SJCRH30 (cell line): ENCODE results near the gene MEX3C. TPM values are rescaled to one million over a fixed set of nuclear protein-coding genes. Genes with fewer than 3 reads are reported as not detected.

ENCODE experiments used
- DNase-seq, 2 experiments: peaks; one replicate each; pipeline ENCODE4 v3.0.0-alpha.2; 2015 to 2020
- H3K27ac ChIP-seq: fragments of 250-450 bp; sonication (Bioruptor Pico); 2 replicates; pipeline ENCODE4 v1.5.1; 2020; ENCODE audit warnings: mild to moderate bottlenecking, moderate library complexity
- H3K27me3 ChIP-seq: fragments of 250-450 bp; sonication (Bioruptor Pico); 2 replicates; pipeline ENCODE4 v1.5.1; 2020; ENCODE audit warnings: mild to moderate bottlenecking, moderate library complexity
- H3K36me3 ChIP-seq: fragments of 250-450 bp; sonication (Bioruptor Pico); 2 replicates; pipeline ENCODE4 v1.5.1; 2020; ENCODE audit warnings: mild to moderate bottlenecking, moderate library complexity
- H3K4me1 ChIP-seq: fragments of 250-450 bp; sonication (Bioruptor Pico); 2 replicates; pipeline ENCODE4 v1.5.1; 2020; ENCODE audit warnings: mild to moderate bottlenecking, moderate library complexity
- H3K4me3 ChIP-seq: fragments of 250-450 bp; sonication (Bioruptor Pico); 2 replicates; pipeline ENCODE4 v1.5.1; 2020; ENCODE audit warnings: mild to moderate bottlenecking, moderate library complexity
- H3K9me3 ChIP-seq: fragments of 250-450 bp; sonication (Bioruptor Pico); replicated peaks from 2 replicates; pipeline ENCODE4 v1.5.1; 2020; ENCODE audit warnings: mild to moderate bottlenecking, moderate library complexity
- total RNA-seq: library from RNA; depleted of rRNA; stranded (reverse); fragments of >200 nt; shearing (Covaris generic); gene quantifications from 2 replicates; pipeline ENCODE4 v1.2.3, GENCODE V29; 2014

Gene MEX3C
- total RNA-seq, 1 experiment from 2014 or later: 68.4 TPM

DNA sequence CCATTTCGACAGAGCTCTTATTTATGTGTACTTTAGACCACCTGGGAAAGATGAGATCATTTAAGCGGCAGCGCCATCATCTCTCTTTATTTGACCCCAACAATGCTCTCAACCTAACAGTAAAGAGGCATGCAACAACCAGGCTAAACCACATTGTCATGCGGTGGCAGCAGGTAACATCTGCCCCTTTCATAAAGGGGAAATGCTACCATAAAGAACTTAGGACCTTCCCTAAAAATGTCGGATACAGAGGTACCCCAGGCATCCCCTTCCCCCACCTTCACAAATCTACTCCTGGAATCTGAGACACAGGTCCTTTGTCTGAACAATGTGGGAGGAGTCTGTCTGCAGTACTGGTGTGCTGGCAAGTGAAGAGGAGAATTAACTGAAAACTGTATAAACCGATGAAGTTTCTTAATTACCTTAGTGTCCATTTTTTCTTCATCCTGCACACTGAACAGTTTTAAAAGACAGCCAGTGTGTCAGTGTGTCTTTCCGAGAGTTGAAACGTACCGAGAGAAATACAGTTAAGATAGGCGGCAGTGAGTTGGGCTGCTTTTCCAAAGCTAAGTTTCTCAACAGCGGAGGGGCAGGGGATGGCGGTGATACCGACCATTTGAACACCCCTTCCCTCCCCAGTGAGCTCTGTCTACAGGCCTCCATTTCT, 1.9 kb downstream of the MEX3C start:
- Histone ChIP-seq H3K4me1 (peaks cover 9% of the 10 kb centered on the region; the same call in 1 of the 2 replicates), H3K27ac (peak overlapping the region; percentile 89), H3K36me3 (peaks cover 39% of the 10 kb centered on the region), H3K9me3 (no peaks in the 10 kb centered on the region), H3K27me3 (no peaks in the 10 kb centered on the region), H3K4me3 (peak overlapping the region; percentile 96)
- DNase-seq: peak; percentile 59 to 74

DNA sequence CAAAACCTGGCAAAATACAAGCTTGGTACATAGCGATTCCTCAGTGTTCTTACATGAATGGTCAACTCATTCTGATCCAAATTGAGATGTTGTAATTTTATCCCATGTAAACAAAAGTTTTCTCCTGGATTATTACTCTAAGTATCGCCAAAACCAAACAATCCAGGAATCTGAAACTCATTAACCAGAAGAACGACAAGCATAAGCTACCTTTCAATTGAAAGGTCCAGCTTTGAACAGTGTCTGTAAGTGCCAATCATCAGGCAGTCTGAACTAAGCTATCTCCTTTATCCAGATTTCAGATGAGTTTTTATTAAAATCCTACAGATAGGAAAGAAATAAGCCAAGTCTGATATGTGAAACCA, 2.4 kb downstream of the MEX3C start:
- H3K27me3 ChIP-seq: no peaks in the 10 kb centered on the region
- H3K9me3 ChIP-seq: no peaks in the 10 kb centered on the region
- peaks cover 43% of the 10 kb centered on the region for H3K36me3 ChIP-seq
- peak overlapping the region; percentile 96 for H3K4me3 ChIP-seq
- H3K27ac ChIP-seq: peak overlapping the region; percentile 89
- peak in 1 of 2 experiments; percentile 6 for DNase-seq
- peaks cover 9% of the 10 kb centered on the region; the same call in 1 of the 2 replicates for H3K4me1 ChIP-seq

DNA sequence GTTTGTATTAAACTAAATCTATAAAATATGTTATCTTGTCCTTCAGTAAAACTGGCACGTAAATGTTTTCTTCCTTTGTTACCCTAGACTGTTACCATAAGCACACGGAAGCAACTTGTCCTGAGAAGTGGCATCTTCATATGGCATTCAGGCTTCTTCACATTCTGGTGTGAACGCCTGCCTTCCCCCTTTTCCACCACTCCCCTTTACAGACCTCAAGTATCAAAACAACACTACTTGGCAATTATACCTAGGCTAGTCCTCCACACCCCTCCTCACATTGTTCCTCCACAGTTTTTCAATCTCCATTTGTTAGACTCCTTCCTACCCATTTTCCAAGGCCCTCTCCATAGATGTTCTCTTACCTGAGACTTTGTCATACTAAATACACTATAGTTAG, 2.9 kb downstream of the MEX3C start:
- H3K36me3 ChIP-seq: peaks cover 48% of the 10 kb centered on the region
- peaks cover 9% of the 10 kb centered on the region; the same call in 1 of the 2 replicates for H3K4me1 ChIP-seq
- peak overlapping the region; percentile 96 for H3K4me3 ChIP-seq
- peak in 1 of 2 experiments; percentile 18 for DNase-seq
- H3K27ac ChIP-seq: peak overlapping the region; percentile 89; the same call in 1 of the 2 replicates
- no peaks in the 10 kb centered on the region for H3K27me3 ChIP-seq
- no peaks in the 10 kb centered on the region for H3K9me3 ChIP-seq

DNA sequence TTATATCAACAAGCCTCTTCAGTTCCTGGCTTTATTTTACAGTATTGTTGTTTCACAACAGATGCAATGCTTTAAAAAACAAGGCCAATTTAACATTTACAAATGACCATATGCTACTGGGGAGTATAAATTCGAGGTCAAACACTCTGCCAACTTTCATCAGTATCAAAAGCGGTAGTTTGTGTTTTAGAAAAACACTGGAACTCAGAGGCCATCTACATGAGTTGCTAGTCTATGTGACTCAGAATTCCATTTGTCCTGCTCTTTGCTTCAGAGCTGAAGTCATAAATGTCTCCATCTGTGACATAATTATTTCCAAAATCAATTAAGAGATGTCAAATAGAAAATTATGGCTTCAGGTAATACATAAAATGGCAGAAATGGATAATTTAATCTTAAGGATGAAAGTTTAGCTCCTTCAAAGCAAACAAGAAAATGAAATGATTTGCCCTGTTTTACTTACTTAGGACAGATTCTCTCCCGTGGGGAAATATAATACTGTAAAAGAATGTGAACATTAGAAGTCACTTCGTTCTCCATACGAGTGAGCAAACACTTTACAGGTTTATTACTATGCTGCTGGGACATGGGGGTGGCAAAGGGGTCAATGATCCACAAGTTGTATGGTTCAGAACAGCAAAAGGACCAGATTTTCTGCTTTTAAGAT, 3.7 kb downstream of the MEX3C start:
- Histone ChIP-seq H3K4me3 (peak overlapping the region; percentile 96), H3K27ac (no peak overlapping the region; the same call in 1 of the 2 replicates), H3K27me3 (no peaks in the 10 kb centered on the region), H3K4me1 (peaks cover 9% of the 10 kb centered on the region; the same call in 1 of the 2 replicates), H3K36me3 (peaks cover 55% of the 10 kb centered on the region), H3K9me3 (no peaks in the 10 kb centered on the region)
- DNase-seq: no peak

DNA sequence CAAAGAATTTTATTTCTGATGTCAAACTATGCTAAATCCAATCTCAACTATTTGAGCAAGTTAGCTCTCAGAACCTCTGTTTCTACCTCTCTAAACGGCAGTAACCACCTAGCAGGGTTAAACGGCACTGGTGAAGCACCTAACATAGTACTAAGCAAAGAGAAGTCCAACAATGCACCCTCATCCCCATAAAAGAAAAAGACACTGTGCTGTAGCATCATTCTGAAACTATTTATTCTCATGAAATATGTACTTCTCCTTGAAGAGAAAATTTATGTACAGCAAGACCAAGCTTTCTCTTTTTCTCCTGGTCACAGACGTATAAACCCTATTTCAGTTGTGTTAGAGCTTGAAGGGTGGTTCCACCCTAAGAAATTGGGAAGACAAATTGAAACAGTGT, 4.8 kb downstream of the MEX3C start:
- DNase-seq: no peak
- no peak overlapping the region for H3K4me3 ChIP-seq

DNA sequence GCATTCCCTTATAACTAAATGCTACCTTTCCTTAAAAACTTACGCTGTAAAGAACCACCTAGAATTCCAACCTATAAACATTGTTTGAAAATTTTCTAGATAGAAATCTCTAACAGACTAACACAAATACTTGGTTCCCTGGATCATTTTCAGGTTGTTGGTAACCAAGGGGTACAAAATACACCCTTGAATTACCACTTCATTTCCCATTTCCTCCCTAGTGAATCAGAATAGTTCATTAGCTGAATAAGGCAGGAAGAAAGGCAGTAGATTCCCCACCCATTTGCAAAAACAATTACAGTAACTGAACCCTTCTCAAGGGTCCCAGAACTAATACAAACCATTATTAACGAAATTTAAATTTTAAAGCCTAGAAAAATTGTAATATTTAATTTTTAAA, 5.5 kb downstream of the MEX3C start:
- Histone ChIP-seq H3K36me3 (peaks cover 60% of the 10 kb centered on the region), H3K27ac (no peak overlapping the region), H3K4me3 (no peak overlapping the region), H3K27me3 (no peaks in the 10 kb centered on the region), H3K9me3 (no peaks in the 10 kb centered on the region), H3K4me1 (peaks cover 9% of the 10 kb centered on the region; the same call in 1 of the 2 replicates)
- DNase-seq: no peak

More for the DNA sequence above, 4.8 kb downstream of the MEX3C start:
- H3K36me3 ChIP-seq: peaks cover 57% of the 10 kb centered on the region
- H3K27ac ChIP-seq: no peak overlapping the region
- H3K4me1 ChIP-seq: peaks cover 9% of the 10 kb centered on the region; the same call in 1 of the 2 replicates
- H3K27me3 ChIP-seq: no peaks in the 10 kb centered on the region
- H3K9me3 ChIP-seq: no peaks in the 10 kb centered on the region

DNA sequence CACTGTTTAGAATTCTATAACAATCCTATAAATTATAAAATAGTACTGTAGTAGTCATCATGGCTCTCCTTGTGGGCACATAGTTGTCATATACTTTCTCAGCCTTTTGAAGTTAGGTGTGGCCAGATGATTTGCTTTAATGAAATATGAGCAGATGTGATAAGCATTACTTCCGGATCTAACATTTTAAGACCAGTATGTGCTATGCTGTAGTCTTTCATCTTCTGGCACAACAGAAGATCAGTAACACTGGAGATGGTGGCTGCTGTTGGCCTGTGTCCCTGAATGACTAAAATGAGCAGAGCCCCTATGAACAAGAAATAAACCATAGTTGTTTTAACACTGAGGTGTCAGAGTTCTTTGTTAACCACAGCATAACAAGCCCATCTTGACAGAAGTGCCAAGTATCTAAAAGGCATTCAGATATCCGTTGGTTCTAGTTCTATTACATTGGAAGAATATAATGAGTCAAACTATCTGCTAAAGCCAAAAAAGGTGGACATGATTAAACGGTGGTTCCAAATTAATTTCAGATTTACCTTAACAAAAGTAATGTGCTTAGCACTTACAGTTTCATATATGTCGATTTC, 6.3 kb downstream of the MEX3C start:
- H3K36me3 ChIP-seq: peaks cover 65% of the 10 kb centered on the region
- DNase-seq: no peak
- no peaks in the 10 kb centered on the region for H3K27me3 ChIP-seq
- no peak overlapping the region for H3K27ac ChIP-seq
- H3K9me3 ChIP-seq: no peaks in the 10 kb centered on the region
- H3K4me3 ChIP-seq: no peak overlapping the region
- peaks cover 9% of the 10 kb centered on the region; the same call in 1 of the 2 replicates for H3K4me1 ChIP-seq

DNA sequence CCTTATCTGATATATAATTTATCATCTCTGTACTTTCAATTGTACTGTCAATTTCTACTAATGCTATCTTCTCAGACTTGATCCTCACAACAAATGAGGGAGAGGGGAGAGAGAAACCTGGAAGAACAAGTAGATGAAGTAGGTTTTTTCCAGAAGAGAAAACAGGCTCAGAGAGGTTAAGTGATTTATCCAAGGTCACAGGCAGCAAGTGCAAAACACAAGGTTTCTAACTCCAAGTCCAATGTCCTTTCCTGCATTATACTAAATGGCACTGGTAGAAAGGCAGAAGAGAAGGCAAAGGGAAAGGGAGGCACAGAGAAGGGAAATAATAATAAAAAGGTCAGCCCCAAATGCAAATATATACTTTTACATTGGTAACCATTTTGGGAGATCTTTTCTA, 7.5 kb downstream of the MEX3C start:
- DNase-seq: no peak
- no peak overlapping the region for H3K4me3 ChIP-seq
- no peak overlapping the region for H3K27ac ChIP-seq
- no peaks in the 10 kb centered on the region for H3K27me3 ChIP-seq
- peaks cover 9% of the 10 kb centered on the region; the same call in 1 of the 2 replicates for H3K4me1 ChIP-seq
- H3K36me3 ChIP-seq: peaks cover 69% of the 10 kb centered on the region
- H3K9me3 ChIP-seq: no peaks in the 10 kb centered on the region

DNA sequence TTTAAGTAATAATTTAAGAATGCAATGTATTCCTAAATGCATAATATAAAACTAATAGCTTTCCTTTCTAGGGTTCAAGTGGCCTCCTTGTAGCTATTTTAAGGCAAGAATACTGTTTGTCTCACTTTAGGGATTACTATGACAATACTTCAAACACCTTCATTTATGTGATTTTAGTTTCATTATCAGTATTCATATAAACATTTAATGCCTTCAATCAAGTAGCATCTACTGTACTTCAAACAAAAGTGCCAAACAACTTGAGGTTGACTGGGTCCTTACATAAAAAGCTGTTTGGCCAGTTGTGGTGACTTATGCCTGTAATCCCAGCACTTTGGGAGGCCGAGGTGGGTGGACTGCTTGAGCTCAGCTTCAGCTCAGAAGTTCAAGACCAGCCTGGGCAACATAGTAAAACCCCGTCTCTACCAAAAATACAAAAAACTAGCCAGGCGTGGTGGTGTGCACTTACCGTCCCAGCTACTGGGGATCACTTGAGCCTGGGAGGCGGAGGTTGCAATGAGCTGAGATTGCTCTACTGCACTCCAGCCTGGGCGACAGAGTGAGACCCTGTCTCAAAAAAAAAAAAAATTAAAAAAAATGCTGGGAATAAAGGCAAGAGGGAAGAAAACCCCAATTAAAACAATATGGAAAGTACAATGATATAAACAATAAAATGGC, 9.3 kb downstream of the MEX3C start:
- Histone ChIP-seq H3K4me3 (no peak overlapping the region), H3K27ac (no peak overlapping the region), H3K27me3 (no peaks in the 10 kb centered on the region), H3K36me3 (peaks cover 61% of the 10 kb centered on the region), H3K4me1 (0 out of 2 replicates have a peak, but pooled peaks cover 4% of the 10 kb centered on the region), H3K9me3 (no peaks in the 10 kb centered on the region)
- no peak for DNase-seq

DNA sequence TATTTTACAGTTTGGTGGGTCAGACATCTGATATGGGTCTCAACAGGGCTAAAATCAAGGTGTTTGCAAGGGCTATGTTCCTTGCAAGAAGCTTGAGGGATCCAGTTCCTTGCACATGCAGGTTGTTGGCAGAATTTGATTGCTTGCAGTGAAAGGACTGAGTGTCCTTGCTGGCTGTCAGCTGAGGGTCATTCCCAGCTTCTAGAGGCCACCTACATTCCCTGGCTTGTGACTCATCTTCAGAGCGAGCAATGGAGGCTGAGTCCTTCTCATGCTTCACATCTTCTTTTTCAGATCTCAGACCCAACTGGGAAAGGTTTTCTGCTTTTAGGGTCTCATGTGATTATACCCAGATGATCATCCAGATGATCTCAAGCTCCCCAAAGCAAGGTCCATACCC, 12.4 kb downstream of the MEX3C start:
- Histone ChIP-seq H3K4me3 (no peak overlapping the region), H3K4me1 (no peaks in the 10 kb centered on the region), H3K27ac (no peak overlapping the region)

DNA sequence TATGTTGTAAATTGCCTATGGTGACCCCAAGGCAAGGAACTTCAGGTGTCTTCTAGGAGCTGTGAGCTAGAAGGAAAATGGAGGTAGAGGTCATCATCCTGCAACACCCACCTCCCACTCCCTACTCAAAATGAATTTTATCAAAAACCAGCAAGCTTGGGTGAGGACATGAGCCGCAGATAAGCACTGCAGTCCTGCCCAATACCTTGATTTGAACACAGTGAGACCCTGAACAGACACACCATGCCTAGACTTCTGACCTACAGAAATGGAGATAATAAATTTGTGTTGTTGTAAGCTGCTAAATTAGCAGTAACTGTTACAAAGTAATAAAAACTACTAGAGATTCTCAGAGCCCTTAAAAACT, 13.4 kb downstream of the MEX3C start:
- Histone ChIP-seq H3K36me3 (peaks cover 34% of the 10 kb centered on the region), H3K4me3 (no peak overlapping the region), H3K27me3 (no peaks in the 10 kb centered on the region), H3K27ac (no peak overlapping the region), H3K9me3 (no peaks in the 10 kb centered on the region), H3K4me1 (no peaks in the 10 kb centered on the region)
- DNase-seq: no peak

More for the DNA sequence above, 12.4 kb downstream of the MEX3C start:
- no peak for DNase-seq
- H3K36me3 ChIP-seq: peaks cover 44% of the 10 kb centered on the region
- H3K9me3 ChIP-seq: no peaks in the 10 kb centered on the region
- no peaks in the 10 kb centered on the region for H3K27me3 ChIP-seq

DNA sequence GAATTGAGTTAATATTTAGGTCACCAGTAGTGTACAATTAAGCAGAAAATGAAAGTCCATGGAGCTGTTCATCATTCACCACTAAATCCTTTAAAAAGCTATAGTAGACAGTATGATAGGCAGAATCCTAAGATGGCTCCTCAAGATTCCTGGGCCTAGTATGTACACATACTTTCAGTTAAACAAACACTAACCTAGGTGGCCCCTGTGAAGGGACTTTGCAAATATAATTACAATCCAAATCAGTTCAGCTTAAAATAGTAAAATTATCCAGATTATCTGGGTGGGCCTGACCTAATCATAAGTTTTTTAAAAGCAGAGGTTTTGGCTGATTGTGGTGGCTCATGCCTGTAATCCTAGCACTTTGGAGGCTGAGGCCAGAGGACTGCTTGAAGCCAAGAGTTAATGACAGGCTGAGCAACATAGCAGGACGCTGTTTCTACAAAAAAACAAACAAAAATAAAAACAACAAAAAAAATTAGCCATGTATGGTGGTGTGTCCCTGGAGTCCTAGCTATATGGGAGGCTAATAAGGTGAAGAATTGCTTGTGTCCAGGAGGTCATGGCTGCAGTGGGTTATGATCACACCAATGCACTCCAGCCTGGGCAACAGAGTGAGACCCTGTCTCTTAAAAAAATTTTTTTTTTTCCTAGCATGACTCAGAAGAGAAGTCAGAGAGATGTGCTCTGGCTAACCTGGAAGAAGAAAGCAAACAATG, 13.9 kb downstream of the MEX3C start:
- Histone ChIP-seq H3K27ac (no peak overlapping the region), H3K36me3 (peaks cover 30% of the 10 kb centered on the region), H3K4me3 (no peak overlapping the region), H3K4me1 (no peaks in the 10 kb centered on the region), H3K9me3 (no peaks in the 10 kb centered on the region), H3K27me3 (no peaks in the 10 kb centered on the region)
- DNase-seq: no peak

DNA sequence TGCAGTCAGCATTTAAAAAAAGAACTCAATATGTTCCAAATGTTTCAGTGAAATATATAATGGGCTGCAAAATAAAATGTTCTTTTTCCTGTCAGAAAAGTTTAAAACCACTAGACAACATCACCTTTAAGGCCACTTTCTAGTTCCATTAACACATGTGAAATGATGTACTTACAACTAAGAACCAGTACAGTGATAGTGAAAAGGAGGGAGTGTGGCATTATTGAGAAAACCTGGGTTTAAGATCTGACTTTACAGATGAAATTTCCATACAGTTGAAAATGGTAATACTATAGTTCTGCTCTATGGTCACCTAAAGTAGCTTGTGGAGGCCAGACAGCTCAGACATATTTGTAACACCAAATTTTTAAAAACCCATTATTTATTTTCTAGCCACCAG, 14.7 kb downstream of the MEX3C start:
- H3K27me3 ChIP-seq: no peaks in the 10 kb centered on the region
- no peak for DNase-seq
- no peak overlapping the region for H3K4me3 ChIP-seq
- no peaks in the 10 kb centered on the region for H3K4me1 ChIP-seq
- peaks cover 36% of the 10 kb centered on the region for H3K36me3 ChIP-seq
- no peaks in the 10 kb centered on the region for H3K9me3 ChIP-seq
- H3K27ac ChIP-seq: no peak overlapping the region

DNA sequence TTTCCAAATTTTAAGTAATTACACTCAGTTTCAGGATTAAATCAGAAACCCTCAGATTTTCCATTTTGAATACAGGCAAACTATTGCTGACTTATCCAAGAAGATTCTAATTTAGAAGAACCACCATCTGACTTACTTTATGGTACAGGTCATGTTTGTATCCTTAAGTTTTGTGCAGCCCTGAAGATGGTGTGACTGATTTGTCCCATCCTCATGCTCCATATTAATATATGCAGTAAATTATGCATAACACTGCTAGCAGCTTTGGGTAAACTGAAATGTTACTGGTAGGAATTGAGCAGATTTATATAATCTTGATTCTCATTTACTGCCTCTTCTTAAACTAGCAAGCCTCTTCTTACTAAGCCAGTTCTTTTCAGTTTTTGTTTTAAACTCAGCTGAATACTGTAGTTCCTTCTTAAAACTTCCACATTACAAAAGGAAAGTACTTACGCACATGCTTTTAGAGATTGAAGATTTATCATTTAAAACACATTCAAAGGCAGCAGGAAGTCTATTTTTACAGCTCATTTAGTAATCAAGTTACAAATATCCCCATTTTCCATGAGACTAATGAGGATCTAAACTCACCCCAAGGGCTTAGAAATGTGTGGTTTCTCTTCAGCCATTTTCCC, 25.7 kb downstream of the MEX3C start:
- H3K9me3 ChIP-seq: no peaks in the 10 kb centered on the region
- H3K27ac ChIP-seq: no peak overlapping the region
- no peaks in the 10 kb centered on the region for H3K27me3 ChIP-seq
- no peak for DNase-seq
- H3K4me3 ChIP-seq: no peak overlapping the region
- H3K36me3 ChIP-seq: peaks cover 41% of the 10 kb centered on the region
- peaks cover 2% of the 10 kb centered on the region; the same call in 1 of the 2 replicates for H3K4me1 ChIP-seq
